Psoas muscle (tissue), 8 donors: Measurements from ENCODE around the gene SLC7A5. TPM values are rescaled to one million over a fixed set of nuclear protein-coding genes. Genes with fewer than 3 reads are reported as not detected.

ENCODE experiments used
- ATAC-seq, 4 donors: fragments of 200-7000 bp; cut with Tn5 transposase; one replicate each; pipeline ENCODE4 v1.9.1; 2020; ENCODE audit warnings: moderate library complexity in 3 of 4, mild to moderate bottlenecking in 2 of 4
- DNase-seq, 2 donors: peaks; one replicate each; pipeline ENCODE4 v3.0.0-alpha.2; 2020
- H3K27ac ChIP-seq: fragments of 200-600 bp; one replicate; pipeline ENCODE4 v1.8.0; 2022
- H3K27me3 ChIP-seq, 3 donors: fragments of 200-600 bp in 1 of 3; one replicate each; pipeline versions ENCODE4 v1.6.1 to v1.8.0; 2013 to 2022; ENCODE audit warnings: low read length in 2 of 3, mild to moderate bottlenecking in 2 of 3, moderate library complexity in 1 of 3; ENCODE audit not compliant: insufficient read depth in 3 of 3
- H3K36me3 ChIP-seq, 2 donors: fragments of 200-600 bp in 1 of 2; one replicate each; pipeline versions ENCODE4 v1.6.1 to v1.8.0; 2013 to 2022; ENCODE audit warnings: low read depth in 1 of 2, mild to moderate bottlenecking in 1 of 2, moderate library complexity in 1 of 2; ENCODE audit not compliant: insufficient read depth in 1 of 2
- H3K4me1 ChIP-seq: fragments of 200-600 bp; one replicate; pipeline ENCODE4 v1.8.0; 2022
- H3K4me3 ChIP-seq: fragments of 200-600 bp; one replicate; pipeline ENCODE4 v1.8.0; 2022; ENCODE audit warnings: mild to moderate bottlenecking
- H3K9me3 ChIP-seq: fragments of 200-600 bp; one replicate; pipeline ENCODE4 v1.8.0; 2022
- WGBS, 3 donors: extraction: QIAGEN DNeasy Blood & Tissue Kit; methylation state at CpG; one replicate each; pipeline versions ENCODE4 v1.1.6 to v1.1.7; 2013; 5-methylcytosine and 5-hydroxymethylcytosine counted together
- intact Hi-C, 2 donors: fragments of 100-400 bp; cut with DNase I; formaldehyde crosslinking; loops; one replicate each; pipeline versions ENCODE4 v1.11.0 to v1.14.2; 2022
- polyA plus RNA-seq, 3 donors: library from polyadenylated mRNA; stranded (reverse); fragments of 200-250 nt; gene quantifications; one replicate each; pipeline ENCODE4 v1.2.3, GENCODE V29; 2013
- total RNA-seq, 4 donors: library from RNA; stranded (reverse); fragmentation: NEBNext Ultra II Directional in 2 of 4; extraction: Animal tissue kit (Norgen Biotek cat#: 25700) in 2 of 4; gene quantifications; one replicate each; pipeline versions ENCODE4 v1.2.1 to v1.2.4, GENCODE V29; 2021 to 2023
- TF ChIP-seq, protein P1 (sequence below): fragments of 200-600 bp; IDR thresholded peaks from one replicate; pipeline ENCODE4 v1.8.0; 2022; ENCODE audit warnings: antibody characterized with exemption
- donor health status: healthy with polysubstance abuse.
- donor health status: DM: no; HTN: no; CAD: no; lungs with moderate emphysema.
- donor health status: Bipolar disorder and iron deficiency.
- donor health status: healthy.
- donor health status: DM: yes; HTN: yes; CAD: no.
- donor health status: DM: no; HTN: no; CAD: no.
- donor health status: DM: no; HTN: no; CAD: no.
- donor health status: DM: yes; HTN: yes; CAD: no.

The SLC7A5 gene
- total and polyA plus RNA-seq, 7 donors, result 9.8 to 63.6 (median 20.2) TPM

DNA sequence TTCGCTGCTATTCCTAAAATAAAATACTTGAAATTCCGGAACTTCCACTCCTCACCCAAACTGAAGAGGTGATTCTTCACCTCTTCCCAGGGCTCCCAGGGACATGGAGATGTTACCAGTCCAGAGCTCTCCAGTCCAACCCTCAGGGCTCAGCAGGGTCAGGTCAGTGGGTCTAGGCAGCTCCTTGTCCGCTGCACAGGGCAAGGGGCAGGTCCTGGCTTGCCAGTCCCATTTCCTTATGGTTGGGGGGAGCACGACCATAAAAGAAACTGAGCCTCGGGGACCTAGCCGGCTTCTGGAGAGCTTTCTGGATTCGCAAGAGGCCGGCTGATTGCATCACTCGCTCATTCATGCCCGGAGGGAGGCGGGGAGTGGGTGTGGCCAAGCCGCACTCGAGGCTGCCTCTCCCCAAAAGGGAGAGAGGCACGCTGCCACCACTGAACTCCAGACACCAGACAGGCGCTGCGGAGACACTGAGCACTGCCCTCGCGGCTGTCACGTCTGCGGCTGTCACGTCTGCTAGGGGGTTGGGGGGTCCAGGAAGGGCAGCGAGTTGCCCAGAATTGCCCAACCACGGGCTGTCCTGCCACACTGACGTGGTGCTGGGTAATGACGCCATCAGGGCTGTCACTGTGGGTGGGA is 15.8 kb downstream of the SLC7A5 start:
- Histone ChIP-seq H3K36me3 (peaks cover 0 to 16% of the 10 kb centered on the region in 2 donors), H3K4me3 (peak overlapping the region; percentile 69), H3K9me3 (no peaks in the 10 kb centered on the region), H3K27me3 (no peaks in the 10 kb centered on the region), H3K4me1 (peaks cover 78% of the 10 kb centered on the region), H3K27ac (peak overlapping the region; percentile 96)
- ATAC-seq (peak; percentile 65 to 77 (median 68)), DNase-seq (peak; percentile 95 to 97)
- TF ChIP-seq, protein P1, sequence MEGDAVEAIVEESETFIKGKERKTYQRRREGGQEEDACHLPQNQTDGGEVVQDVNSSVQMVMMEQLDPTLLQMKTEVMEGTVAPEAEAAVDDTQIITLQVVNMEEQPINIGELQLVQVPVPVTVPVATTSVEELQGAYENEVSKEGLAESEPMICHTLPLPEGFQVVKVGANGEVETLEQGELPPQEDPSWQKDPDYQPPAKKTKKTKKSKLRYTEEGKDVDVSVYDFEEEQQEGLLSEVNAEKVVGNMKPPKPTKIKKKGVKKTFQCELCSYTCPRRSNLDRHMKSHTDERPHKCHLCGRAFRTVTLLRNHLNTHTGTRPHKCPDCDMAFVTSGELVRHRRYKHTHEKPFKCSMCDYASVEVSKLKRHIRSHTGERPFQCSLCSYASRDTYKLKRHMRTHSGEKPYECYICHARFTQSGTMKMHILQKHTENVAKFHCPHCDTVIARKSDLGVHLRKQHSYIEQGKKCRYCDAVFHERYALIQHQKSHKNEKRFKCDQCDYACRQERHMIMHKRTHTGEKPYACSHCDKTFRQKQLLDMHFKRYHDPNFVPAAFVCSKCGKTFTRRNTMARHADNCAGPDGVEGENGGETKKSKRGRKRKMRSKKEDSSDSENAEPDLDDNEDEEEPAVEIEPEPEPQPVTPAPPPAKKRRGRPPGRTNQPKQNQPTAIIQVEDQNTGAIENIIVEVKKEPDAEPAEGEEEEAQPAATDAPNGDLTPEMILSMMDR, result no peak
- intact Hi-C loops, result loop anchor here in 1 of 2 donors (10.0 kb wide), 1 partner anchor 51 kb away; no protein-coding TSS in a partner anchor
- 5 to 9% (median 6%) methylated on average over 25 of the region's 25 CpGs for WGBS, 3 donors

DNA sequence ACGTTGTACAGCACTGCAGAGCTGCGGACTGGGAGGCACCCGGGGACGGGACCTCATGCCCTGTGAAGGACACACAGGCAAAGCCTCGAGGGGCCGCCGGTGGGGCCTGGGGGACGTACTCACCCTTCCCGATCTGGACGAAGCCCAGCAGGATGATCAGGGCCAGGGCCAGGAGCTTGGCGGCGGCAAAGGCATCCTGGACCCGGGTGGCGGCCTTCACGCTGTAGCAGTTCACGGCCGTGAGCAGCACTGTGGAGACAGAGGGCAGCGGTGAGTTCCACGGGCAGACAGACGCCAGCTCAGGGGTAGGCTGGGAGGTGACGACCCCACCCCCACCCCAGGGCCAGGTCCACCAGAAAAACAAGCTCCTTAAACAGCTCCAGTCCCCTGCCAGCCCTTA is 17.7 kb downstream of the SLC7A5 start:
- TF ChIP-seq, protein P1, result no peak
- Histone ChIP-seq H3K27me3 (no peaks in the 10 kb centered on the region), H3K9me3 (no peaks in the 10 kb centered on the region), H3K4me3 (peak overlapping the region; percentile 30), H3K36me3 (peaks cover 0 to 23% of the 10 kb centered on the region in 2 donors), H3K27ac (peak overlapping the region; percentile 81), H3K4me1 (peaks cover 90% of the 10 kb centered on the region)
- intact Hi-C loops, result loop anchor here in 1 of 2 donors (10.0 kb wide), 1 partner anchor 53 kb away; no protein-coding TSS in a partner anchor
- WGBS, 3 donors, result 52 to 77% (median 55%) methylated on average over 21 of the region's 21 CpGs
- ATAC-seq (no peak), DNase-seq (peak in 1 of 2 donors; percentile 58)

DNA sequence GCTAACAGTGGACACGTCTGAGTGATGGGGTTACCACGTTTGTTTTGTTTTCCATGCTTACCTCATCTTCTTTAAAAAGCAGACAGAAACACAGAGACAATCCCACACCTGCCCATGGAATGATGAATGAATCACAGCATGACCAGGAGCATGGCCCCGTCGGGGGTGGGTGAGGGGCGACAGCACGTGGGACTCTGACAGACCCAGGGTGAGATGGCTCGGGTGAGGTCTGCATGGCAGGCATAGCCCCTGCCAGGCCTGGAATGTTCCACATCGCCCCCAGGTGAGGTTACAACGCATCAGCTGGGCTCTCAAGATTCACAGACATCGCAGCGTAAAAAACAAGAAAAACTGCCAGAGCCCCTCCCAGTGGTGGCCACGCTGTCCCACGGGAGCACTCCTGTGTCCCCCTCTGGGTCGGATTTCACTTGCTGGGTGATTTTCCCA is 18.1 kb downstream of the SLC7A5 start:
- peaks cover 91% of the 10 kb centered on the region for H3K4me1 ChIP-seq
- TF ChIP-seq, protein P1, result no peak

DNA sequence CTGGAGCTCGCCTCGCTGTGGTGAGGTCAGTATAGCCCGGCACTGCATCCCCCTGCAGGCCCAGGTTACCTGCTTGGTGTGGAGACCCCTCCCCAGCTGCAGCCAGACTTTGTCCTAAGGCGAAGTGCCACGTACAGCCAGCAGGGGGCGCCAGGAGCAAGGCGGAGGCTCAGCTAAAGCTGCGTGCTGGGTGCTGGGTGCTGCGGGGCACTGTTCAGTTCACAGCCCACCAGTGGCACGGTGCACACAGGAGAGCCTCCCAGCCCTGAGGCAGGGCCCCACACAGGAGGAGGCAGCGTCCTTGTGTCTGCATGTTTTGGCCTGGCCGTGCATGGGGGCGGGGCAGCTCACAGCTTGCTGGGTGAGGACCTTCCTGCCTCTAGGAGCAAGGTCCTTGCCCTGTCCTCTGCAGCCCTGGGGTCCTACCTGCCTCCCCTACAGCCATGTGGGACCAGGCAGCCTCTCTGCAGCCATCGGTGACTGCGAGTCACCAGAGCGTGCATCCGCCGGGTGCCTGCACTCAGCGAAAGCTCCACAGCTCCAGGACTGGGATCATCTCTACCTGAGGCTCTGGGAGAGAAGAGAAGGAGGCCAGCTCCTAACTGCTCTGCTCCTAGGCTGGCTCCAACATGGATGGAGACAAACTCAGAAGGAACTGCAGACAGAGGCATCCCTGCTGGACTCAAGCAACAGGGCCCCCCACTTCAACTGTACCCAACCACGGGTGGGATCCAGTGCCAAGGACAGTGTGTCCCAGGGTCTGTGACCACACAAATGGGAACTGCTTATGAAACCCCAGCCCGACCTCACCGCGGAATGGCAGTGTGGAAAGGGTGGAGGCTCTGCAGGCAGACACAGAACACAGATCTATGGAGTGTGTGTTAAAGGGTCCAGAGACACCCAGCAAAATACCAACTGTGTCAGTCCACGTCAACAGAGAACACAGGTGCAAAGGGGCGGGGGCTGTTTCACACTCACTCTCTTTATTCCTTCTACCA is 19.0 kb downstream of the SLC7A5 start:
- 44 to 61% (median 46%) methylated on average over 20 to 25 of the region's 25 CpGs for WGBS, 3 donors
- intact Hi-C loops, result loop anchor here in 1 of 2 donors (10.0 kb wide), 1 partner anchor 54 kb away; no protein-coding TSS in a partner anchor
- peak; percentile 28 to 53 (median 34) for ATAC-seq
- TF ChIP-seq, protein P1, result peak; percentile 96
- DNase-seq, result peak; percentile 76 to 87
- Histone ChIP-seq H3K4me3 (peak overlapping the region; percentile 12), H3K27me3 (no peaks in the 10 kb centered on the region), H3K27ac (peak overlapping the region; percentile 81), H3K36me3 (peaks cover 0 to 23% of the 10 kb centered on the region in 2 donors), H3K4me1 (peaks cover 91% of the 10 kb centered on the region), H3K9me3 (no peaks in the 10 kb centered on the region)

More for the DNA sequence above, 18.1 kb downstream of the SLC7A5 start:
- peaks cover 0 to 23% of the 10 kb centered on the region in 2 donors for H3K36me3 ChIP-seq
- peak overlapping the region; percentile 81 for H3K27ac ChIP-seq
- intact Hi-C loops, result loop anchor here in 1 of 2 donors (10.0 kb wide), 1 partner anchor 54 kb away; no protein-coding TSS in a partner anchor
- no peaks in the 10 kb centered on the region for H3K27me3 ChIP-seq
- ATAC-seq (peak in 2 of 4 donors; percentile 7 to 33), DNase-seq (peak in 1 of 2 donors; percentile 48)
- H3K4me3 ChIP-seq, result peak overlapping the region; percentile 30
- 51 to 67% (median 54%) methylated on average over 14 of the region's 14 CpGs for WGBS, 3 donors
- H3K9me3 ChIP-seq, result no peaks in the 10 kb centered on the region
